Measurements from ENCODE around the gene RBM17. TPM values are rescaled to one million over a fixed set of nuclear protein-coding genes. Genes with fewer than 3 reads are reported as not detected.
A peak's percentile ranks its signal among the peaks of the same experiment; 100 is the strongest.
"Not testable (repeated sequence)": the region's sequence is repeated elsewhere in the genome, so short reads cannot be mapped to it uniquely, and the experiment has no call there.

Gene RBM17
- total RNA-seq, 1 donor from 2014 or later, result 137 TPM

DNA sequence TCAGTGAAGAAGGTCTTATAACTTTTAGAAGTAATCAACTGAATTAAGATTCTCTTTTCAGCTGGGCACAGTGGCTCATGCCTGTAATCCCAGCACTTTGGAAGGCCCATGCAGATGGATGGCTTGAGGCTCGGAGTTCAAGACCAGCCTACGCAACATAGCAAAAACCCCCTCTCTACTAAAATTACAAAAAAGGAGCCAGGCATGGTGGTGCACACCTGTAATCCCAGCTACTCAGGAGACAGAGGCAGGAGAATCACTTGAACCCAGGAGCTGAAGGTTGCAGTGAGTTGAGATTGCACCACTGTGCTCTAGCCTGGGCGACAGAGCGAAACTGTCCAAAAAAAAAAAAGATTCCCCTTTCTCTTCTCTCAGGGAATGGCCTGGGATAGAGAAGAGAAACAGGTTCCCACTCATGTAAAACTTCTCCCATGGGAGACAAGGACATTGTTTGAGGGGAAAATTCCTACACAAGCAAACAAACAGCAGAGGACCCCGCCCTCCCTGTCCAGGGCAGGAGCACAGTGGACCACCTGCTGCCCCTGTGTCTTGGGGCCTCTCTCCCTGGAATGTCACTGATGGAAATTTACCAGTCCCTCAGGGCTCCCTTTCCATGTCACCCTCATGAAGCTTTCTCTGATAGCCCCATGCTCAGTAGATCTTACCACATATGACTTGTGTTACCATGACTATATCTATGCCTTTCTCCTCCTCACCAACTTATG lies 32.3 kb upstream of the RBM17 start:
- DNase-seq (ENCODE audit: low spot score), result no peak

DNA sequence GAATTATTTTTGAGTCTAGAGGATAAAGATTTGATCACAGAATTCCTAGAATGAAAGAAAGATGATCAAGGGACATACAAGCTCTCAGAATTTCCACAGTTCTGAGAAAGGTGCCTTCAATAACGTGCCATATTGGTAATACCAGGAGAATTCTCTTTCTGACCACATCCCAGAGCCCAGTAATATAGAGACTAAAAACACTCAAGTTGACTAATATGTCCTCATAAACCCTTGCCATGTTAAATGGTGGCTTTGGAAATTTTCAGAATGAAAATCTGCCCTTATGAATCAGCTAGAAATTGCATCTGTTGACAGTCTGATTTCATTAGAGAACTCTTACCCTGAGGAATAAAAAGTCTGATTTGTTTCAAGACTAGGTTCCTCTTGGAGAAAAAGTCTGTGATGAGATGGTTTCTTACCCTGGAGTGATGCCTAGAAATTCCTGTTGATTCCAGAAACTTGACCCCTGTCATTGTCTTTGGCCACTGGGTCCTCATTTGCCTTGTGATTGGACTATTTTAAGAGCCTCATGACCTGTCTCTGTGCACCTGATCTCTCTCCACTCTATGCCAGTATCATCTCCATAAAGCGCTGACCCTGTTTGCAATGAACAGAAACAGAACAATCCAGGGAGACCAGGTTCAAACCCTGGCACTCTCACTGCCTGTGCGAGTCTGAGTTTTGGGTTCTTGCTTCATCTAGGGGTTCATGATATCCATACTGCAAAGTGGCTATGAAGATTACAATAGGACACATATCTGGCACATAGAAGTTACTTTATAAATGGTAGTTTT lies 30.0 kb upstream of the RBM17 start:
- no peak for DNase-seq (ENCODE audit: low spot score)

DNA sequence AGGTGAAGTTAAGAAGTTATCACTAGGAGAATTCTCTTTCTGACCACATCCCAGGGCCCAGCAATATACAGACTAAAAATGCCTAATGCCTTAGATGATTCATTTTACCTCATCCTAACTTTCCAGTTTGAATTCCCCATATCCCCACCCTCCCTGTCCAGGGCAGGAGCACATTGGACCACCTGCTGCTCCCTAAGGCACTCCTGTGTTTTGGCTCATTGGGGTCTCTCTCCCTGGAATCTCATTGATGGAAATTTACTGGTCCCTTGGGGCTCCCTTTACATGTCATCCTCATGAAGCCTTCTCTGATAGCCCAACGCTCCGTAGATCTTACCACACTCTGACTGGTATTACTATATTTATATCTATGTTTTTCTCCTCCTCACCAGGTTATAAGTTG lies 29.3 kb upstream of the RBM17 start:
- DNase-seq (ENCODE audit: low spot score), result no peak

DNA sequence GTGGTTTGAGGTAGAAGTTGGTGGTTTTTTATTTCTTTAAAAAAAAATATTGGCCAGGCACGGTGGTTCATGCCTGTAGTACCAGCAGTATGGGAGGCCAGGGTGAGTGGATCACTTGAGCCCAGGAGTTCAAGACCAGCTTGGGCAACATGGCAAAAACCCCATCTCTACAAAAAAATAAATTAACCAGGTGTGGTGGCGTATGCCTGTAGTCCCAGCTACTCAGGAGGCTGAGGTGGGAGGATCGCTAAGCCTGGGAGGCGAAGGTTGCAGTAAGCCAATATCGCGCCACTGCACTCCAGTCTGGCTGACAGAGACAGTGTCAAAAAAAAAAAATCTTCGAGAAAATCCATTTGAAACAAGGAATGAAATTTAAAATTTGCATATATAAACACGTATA lies 27.8 kb upstream of the RBM17 start:
- peak; percentile 39 for DNase-seq (ENCODE audit: low spot score)

DNA sequence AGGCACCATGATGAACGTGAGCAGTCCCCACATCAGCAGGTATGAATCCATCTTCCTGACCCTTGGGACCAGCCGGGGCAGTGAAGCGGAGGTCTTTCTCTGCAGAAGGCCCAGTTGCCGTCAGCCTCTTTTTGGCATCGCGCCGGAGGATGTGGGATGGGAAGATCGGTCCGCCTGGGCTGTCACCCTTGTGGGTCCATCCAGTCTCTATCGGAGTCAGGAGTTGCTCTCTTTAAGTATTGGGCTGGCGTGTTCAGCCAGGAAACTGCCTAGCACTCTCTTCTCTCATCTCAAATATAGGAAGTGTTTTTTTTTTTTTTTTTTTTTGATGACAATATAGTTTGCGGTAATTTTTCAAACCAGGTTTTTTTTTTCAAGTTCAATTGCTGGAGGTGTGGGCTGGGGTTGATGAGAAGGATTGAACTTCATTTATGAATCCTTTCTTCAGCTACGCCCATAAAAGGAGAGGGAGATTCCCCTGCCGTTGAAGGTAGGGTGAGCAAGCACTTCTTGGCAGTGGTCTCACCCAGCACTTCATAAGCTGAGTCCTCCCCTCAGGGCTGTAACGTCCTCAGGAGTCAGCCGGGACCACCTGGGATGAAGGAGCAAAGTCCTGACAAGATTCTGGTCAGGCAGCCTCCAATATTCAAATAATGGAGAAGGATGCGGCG lies 26.6 kb upstream of the RBM17 start, which contains the start of gene IL2RA:
Gene IL2RA (minus strand): TSS at position 267 of the 671 bp plus-strand sequence. CDS start 216 bp downstream, at position 51.
- DNase-seq (ENCODE audit: low spot score), result no peak

DNA sequence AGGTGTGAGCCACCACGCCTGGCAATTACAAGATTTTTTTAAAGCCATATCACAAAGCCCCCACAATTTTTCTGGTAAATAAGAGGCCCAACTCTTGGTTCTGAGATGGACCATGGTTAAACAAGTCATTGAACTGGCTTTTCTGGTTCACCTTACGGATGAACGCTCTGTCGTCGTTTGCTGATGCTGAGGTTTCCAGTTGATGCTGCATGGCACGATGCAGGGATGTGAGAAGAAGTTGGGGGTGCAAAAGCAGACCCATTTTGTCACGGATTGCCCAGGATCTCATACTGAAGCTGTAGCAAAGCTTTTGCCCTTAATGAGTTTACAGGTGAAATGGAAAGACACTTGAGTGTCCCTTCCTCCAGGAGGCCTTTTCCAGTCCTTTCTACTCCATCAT lies 24.7 kb upstream of the RBM17 start:
- no peak for DNase-seq (ENCODE audit: low spot score)

DNA sequence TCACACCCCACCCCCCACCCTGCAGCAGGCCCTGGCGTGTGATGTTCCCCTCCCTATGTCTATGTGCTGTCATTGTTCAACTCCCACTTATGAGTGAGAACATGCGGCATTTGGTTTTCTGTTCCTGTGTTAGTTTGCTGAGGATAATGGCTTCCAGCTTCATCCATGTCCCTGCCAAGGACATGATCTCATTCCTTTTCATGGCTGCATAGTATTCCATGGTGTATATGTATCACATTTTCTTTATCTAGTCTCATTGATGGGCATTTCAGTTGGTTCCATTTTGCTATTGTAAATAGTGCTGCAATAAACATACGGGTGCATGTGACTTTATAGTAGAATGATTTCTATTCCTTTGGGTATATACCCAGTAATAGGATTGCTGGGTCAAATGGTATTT lies 24.1 kb upstream of the RBM17 start:
- DNase-seq (ENCODE audit: low spot score), result not testable (repeated sequence)

DNA sequence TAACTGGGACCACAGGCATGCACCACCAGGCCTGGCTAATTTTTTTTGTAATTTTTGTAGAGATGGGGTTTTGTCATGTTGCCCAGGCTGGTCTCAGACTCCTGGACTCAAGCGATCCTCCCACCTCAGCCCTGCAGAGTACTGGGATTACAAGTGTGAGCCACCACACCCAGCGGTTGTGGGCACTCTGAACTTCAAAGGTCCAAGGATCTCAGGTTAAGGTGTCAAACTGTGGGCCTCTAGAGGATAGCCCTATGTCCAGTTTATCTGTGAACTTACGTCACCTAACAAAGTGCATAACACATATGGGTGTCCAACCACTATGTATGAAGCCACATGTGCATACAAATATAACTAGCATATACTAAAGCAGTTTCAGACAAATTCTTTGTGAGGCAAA lies 23.4 kb upstream of the RBM17 start:
- peak; percentile 37 for DNase-seq (ENCODE audit: low spot score)

DNA sequence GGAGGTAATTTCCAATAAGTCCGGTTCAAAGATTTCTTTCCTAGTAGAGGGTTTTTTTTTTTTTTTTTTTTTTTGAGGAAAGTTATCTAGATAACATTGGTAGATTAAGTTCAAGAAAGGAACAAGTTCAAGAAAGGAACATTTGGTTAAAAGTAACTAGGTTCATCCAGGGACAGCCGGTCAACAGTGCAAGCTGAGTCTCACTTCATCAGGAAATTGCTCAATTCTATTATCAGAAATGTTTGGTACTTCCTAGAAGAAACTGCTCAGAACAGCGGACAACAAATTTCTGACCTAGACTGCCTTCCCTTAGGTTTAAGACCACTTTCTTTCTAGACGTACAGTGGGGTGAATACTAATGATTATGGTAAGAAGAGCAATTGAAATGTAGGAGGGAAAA lies 23.0 kb upstream of the RBM17 start:
- DNase-seq (ENCODE audit: low spot score), result no peak

DNA sequence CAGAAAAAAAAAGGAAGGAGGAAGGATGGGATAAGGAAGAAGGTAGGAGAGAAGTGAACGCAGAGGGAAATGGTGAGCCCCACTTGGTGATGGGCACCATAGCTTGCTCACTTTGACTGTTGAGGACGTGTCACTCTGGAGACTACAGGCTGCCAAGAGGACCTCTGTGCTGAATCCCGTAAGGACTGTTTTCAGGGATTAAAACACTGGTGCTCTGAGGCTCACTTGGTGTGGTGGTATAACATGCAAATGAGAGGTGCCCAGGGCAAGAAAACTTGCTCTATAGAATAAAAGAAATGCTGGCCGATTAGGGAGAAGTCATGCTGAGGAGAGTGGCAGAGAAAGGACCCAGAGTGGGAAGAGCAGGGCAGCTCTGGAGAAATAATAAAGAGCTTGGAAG lies 21.4 kb upstream of the RBM17 start:
- DNase-seq (ENCODE audit: low spot score), result no peak

DNA sequence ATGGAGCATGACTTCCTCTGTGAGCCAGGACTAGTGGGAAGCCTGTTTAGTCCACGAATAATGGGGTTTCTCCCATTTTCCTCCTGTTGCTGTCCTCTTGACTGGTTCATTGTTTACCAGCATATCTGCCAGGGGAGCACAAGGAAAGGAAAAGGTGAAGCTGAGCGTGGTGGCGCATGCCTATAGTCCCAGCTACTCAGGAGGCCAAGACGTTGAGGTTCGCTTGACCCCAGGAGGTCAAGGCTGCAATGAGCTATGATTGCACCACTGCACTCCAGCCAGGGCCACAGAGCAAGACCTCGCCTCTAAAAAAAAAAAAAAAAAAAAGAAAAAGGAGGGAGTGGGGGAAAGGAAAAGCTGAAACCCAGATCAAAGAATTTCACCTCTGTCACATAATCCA lies 20.8 kb upstream of the RBM17 start:
- DNase-seq (ENCODE audit: low spot score), result no peak

DNA sequence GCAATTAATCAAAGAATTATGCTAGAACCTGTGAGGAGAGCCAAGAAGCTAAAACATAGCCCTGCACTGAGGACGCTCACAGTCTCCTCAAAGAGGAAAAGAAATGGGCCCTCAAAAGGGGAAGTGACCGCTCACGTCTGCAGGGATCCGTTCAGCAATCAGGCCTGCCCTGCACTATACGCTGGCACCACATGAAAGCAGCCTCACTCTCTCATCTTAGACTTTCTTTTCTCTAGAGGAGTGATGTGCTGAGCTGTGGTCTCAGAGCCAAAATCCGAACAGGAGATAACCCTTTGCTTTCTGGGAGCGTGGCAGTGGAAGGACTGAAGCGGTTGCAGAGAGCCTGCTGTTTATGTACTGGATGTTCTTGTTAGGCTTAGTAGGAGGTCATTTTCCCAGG lies 20.4 kb upstream of the RBM17 start:
- no peak for DNase-seq (ENCODE audit: low spot score)

DNA sequence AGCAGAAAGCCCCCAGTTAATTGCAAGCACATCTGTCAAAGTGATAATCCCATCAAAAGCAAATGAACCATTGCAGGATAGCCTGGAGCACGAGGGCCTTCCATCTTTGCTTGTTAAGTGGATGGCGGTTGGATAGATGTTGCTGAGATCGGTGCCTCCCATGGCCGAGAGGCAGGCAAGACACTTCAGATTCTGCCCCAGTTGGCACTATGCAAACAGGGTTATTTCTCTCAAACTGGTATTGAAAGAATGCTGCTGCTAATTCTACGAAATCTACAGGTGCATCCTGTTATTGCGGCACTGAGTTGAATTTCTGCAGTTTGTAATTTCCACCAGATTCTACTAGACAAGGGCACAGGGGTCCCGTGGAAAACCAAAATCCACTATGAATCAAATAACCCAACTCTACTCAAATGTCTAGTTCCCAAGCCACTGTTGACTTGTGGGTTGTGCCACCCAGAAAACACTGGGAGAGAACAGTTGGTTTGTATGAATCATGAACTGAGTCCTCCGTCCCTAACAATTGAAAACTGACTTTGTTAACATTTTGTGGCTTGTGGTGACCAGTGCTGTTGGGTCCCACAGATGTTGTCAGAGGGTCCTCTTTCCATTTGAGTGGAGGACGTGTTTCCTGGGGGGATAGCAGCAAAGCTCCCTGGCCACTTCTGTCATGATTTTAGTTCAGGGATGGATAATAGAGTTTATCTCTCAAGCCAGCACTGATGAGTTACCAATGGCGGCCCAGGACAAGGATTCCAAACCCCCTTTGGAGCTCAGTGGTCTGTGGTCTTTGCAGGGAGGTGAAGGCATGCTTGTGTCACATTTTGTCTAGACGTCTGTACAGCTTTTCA lies 19.5 kb upstream of the RBM17 start:
- DNase-seq (ENCODE audit: low spot score), result no peak

DNA sequence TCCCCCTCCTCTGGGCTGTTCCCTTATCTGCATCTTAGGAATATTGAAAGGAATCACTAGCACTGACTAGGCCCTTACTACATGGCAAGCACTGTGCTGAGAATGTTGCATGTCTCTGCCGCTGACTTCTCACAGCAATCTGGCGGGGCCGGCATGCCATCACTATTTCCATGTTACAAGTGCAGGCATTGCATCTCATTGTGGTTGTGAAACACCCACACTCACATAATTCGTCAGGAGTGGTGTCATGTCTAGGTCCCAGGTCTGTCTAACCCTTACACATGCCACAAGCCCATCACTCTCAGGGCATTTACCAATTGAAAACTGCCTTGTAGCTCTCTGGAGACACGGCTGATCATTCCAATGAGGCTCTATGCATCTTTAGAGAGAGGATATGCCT lies 18.2 kb upstream of the RBM17 start:
- no peak for DNase-seq (ENCODE audit: low spot score)

DNA sequence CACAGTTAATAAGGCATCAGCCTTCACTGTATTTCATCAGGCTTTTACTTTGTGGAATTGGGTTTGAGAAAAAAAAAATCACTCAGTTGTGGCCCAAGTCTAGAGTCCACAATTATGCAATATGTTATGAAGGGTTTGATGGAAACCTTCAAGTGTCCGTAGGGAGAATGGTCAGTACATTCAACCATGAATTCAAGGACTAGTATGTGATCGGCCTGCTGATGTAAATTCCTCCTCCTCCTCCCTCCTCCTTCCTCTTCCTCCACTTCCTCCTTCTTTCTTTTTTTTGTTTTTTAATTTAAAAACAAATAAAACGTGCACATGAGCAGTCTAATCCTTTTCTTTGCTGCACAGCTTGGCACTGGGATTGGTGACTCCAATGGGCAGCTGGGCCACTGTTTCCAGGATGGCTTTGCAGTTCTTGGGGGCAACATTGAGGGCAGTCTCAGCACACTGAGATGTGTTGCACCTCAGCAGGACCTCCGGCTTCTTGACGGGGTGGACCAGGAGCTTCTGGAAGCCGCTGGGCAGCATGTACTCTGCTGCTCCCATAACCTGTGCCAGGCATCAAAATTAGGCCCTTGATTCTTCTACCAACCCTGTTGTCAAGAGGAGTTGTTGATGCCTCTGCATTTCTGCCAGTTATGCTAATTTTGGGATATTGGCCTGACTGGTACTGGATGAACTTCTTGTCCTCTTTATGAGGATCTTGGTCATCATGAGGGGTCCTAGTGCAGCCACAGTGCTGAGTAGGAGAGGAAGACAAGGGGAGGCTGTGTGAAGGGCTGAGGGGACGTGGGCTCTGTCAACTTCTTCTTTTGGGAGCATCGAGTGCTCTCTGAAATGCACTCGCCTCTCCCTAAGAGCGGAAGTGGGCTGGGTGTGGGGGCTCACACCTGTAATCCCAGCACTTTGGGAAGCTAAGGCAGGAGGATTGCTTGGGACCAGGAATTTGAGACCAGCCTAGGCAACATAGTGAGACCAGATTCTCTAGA lies 17.4 kb upstream of the RBM17 start:
- no peak for DNase-seq (ENCODE audit: low spot score)

DNA sequence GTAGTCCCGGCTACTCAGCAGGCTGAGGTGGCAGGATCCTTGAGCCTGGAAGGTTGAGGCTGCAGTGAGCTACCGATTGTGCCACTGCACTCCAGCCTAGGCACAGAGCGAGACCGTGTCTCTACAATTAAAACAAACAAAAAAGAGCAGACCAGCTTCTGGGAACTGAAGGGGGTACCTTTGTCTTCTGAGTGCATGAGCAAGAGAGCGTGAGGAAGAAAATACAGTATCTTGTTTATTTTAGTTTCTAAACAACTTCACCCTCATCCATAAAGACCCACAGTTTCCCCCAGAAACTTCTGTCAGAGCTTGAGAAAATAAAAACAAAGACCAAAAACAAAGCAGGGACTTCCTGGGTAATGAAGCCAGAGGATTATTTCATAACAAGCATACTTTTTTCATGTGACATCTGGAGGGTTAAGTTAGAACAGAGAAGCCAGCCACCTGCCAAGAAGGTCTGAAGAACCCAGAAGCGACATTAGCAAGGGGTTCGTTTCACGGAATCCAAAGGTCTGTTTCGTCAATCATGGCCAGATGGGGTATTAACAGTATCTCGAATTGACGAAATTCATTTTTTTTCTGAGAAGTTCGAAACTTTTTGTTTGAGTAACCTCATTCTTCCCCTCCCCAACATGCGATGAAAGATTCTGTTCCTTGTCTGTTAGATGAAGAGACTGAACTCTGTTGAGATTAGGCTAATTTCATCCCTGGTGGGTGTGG lies 16.5 kb upstream of the RBM17 start:
- no peak for DNase-seq (ENCODE audit: low spot score)

DNA sequence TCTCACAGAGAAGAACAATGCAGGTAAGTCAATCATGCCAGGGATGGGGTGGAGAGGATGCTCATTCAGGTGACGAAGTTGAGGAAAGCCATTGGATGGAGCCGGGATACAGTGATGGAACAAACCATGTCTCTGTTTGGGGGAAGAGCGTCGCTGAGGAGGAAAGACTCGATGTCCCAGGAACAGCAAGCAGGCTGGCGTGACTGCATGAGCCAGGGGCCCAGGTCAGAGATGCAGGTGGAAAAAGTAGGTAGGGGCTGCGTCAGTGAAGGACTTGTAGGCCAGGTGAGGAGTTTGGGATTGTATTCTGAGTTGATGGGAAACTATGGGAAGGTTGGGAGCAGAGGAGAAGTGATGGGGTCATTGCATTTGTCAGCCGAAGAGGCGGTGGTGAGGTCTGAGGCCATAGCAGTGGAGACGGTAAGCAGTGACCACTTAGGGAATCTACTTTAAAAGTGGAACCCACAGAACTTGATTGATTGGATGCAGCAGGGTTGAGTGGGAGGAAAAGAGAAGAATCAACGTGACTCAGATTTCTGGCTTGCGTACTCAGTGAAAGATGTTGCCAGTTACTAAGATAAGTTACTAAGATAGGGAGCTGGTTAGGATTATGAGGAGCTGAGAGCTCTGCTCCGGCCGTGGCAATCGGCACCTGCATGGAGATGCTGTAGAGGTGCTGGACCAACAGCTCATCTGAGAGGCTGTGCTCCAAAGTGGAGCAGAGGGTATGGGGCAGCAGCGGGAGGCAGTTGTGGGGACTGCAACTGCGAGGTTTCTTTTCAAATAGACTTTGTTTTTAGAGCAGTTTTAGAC lies 14.1 kb upstream of the RBM17 start:
- DNase-seq (ENCODE audit: low spot score), result no peak

DNA sequence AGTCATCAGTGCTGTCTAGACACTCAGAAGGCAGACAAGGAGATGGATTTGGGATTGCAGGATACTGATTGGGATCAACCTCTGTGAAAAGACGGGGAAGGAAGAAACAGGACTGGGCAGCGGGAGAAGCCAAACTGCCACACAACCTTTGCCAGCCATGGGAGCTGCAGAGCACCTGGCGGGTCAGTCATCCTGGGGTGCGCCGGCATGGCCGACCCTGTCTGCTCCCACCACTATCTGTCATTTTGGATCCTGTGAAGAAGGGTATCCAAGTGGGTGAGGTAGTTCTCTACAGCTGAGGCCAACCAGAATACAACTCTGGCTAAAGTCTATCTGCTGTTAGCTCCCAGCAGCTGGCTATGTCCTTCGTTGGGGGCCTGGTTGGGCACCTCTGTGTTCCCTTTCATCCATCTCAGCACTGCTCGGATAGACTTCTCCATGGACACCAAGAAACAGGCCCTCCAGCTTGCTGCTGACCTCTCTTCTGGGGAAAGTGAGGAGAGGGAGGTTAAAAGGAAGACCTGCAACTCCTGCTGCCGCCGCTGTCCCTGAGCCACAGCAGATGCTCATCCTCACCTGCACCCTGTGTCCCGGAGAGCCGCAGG lies 11.7 kb upstream of the RBM17 start:
- no peak for DNase-seq (ENCODE audit: low spot score)

All from mesenteric fat pad (tissue), 1 donor.